Endothelial cell of umbilical vein (primary cell): ENCODE data around the gene ATP11C. TPM values are rescaled to one million over a fixed set of nuclear protein-coding genes. Genes with fewer than 3 reads are reported as not detected.

Experiments used
- BruUV-seq: library from RNA; stranded (reverse); fragments of 400-500 nt; replicated peaks from 2 replicates; lab custom pipeline; 2021; lab: Mats Ljungman, UMichigan
- CTCF ChIA-PET: fragments of 300-600, 350-600 bp; sonication (Branson Sonifier 250); formaldehyde crosslinking; loops from one replicate; lab custom pipeline; 2021; ENCODE audit warnings: antibody characterized with exemption, inconsistent platforms; lab: Charles Lee
- POLR2A ChIA-PET: fragments of 300-600, 350-600 bp; sonication (Branson Sonifier 250); formaldehyde crosslinking; loops from one replicate; lab custom pipeline; 2021; ENCODE audit warnings: antibody characterized with exemption, inconsistent platforms; lab: Charles Lee
- DNase-seq: peaks from one replicate; pipeline ENCODE4 v3.0.0-alpha.2; 2011; ENCODE audit warnings: low read depth, low spot score
- FAIRE-seq: peaks from 2 replicates; lab custom pipeline; 2011; peaks lifted over from hg19 to GRCh38; lab: Jason Lieb, UNC
- H2AFZ ChIP-seq: 2 replicates; pipeline ENCODE4 v1.6.0; 2012; ENCODE audit warnings: low read depth, low read length, control low read depth, inconsistent platforms
- H3K27ac ChIP-seq: 2 replicates; pipeline ENCODE4 v1.5.1; 2011; ENCODE audit warnings: low read depth, mild to moderate bottlenecking, control low read depth, low read length, moderate library complexity; ENCODE audit not compliant: insufficient read depth
- H3K27me3 ChIP-seq, 2 experiments: 2 replicates each; pipeline versions ENCODE4 v1.6.0 to v1.6.1; 2011; ENCODE audit warnings: low read length in 2 of 2, mixed read lengths in 1 of 2; ENCODE audit not compliant: control insufficient read depth in 2 of 2, insufficient read depth in 2 of 2
- H3K36me3 ChIP-seq, 2 experiments: 2 replicates in 1 of 2; 3 replicates in 1 of 2; pipeline ENCODE4 v1.5.1; 2011; ENCODE audit warnings: low read length in 2 of 2, mild to moderate bottlenecking in 1 of 2, moderate library complexity in 1 of 2; ENCODE audit not compliant: control insufficient read depth in 2 of 2, insufficient read depth in 2 of 2; ENCODE audit errors: extremely low read depth in 1 of 2
- H3K4me1 ChIP-seq: 3 replicates; pipeline ENCODE4 v1.5.1; 2011; ENCODE audit warnings: mild to moderate bottlenecking, low read length; ENCODE audit not compliant: control insufficient read depth, insufficient read depth; ENCODE audit errors: extremely low read depth
- H3K4me2 ChIP-seq: 2 replicates; pipeline ENCODE4 v1.6.1; 2011; ENCODE audit warnings: low read length, control low read depth, mixed read lengths; ENCODE audit not compliant: insufficient read depth
- H3K4me3 ChIP-seq, 3 experiments: fragments of 200-600 bp in 1 of 3; sonication (generic), shearing (Covaris generic) in 1 of 3; replicated peaks in 1 of 3; 2 replicates each; pipeline ENCODE4 v1.5.1; 2011 to 2016; ENCODE audit warnings: control low read depth in 3 of 3, low read length in 3 of 3, mild to moderate bottlenecking in 2 of 3, inconsistent platforms in 1 of 3, low read depth in 1 of 3, moderate library complexity in 1 of 3; ENCODE audit not compliant: insufficient read depth in 1 of 3
- H3K79me2 ChIP-seq: 2 replicates; pipeline ENCODE4 v1.6.0; 2012; ENCODE audit warnings: low read length, inconsistent platforms; ENCODE audit not compliant: control insufficient read depth, insufficient read depth
- H3K9ac ChIP-seq: replicated peaks from 2 replicates; pipeline ENCODE3; 2011; ENCODE audit warnings: low read length, control low read depth; ENCODE audit not compliant: insufficient read depth; ENCODE audit errors: extremely low read depth
- H3K9me1 ChIP-seq: replicated peaks from 3 replicates; pipeline ENCODE4 v1.6.0; 2011; ENCODE audit warnings: mild to moderate bottlenecking, low read length; ENCODE audit not compliant: control insufficient read depth, insufficient read depth; ENCODE audit errors: extremely low read depth
- H3K9me3 ChIP-seq: replicated peaks from 2 replicates; pipeline ENCODE4 v1.5.1; 2012; ENCODE audit warnings: low read length, inconsistent platforms; ENCODE audit not compliant: control insufficient read depth, insufficient read depth
- H4K20me1 ChIP-seq: replicated peaks from 2 replicates; pipeline ENCODE3; 2011; ENCODE audit warnings: mild to moderate bottlenecking, low read length; ENCODE audit not compliant: control insufficient read depth, insufficient read depth; ENCODE audit errors: extremely low read depth
- EZH2 ChIP-seq: IDR thresholded peaks from 2 replicates; pipeline ENCODE4 v1.6.1; 2012; ENCODE audit warnings: borderline replicate concordance, low read depth, mild to moderate bottlenecking, moderate library complexity, low read length, inconsistent platforms; ENCODE audit not compliant: severe bottlenecking
- FOS ChIP-seq: IDR thresholded peaks from 2 replicates; pipeline ENCODE4 v1.6.1; 2011; ENCODE audit warnings: mild to moderate bottlenecking, low read length, moderate library complexity, borderline replicate concordance; ENCODE audit not compliant: insufficient read depth
- GATA2 ChIP-seq: IDR thresholded peaks from 2 replicates; pipeline ENCODE4 v1.7.0; 2011; ENCODE audit warnings: low read depth, mild to moderate bottlenecking, moderate library complexity, mixed read lengths, low read length; ENCODE audit not compliant: insufficient read length, insufficient read depth
- JUN ChIP-seq: IDR thresholded peaks from 2 replicates; pipeline ENCODE4 v1.6.1; 2011; ENCODE audit warnings: borderline replicate concordance, low read depth; ENCODE audit not compliant: insufficient read length, insufficient read depth
- MYC ChIP-seq: IDR thresholded peaks from one replicate; pipeline ENCODE4 v1.6.1; 2011; ENCODE audit warnings: mild to moderate bottlenecking, low read depth, low read length
- POLR2A ChIP-seq: IDR thresholded peaks from 2 replicates; pipeline ENCODE4 v1.6.1; 2012; ENCODE audit warnings: low read depth, mild to moderate bottlenecking, control low read depth, low read length
- POLR2AphosphoS5 ChIP-seq: IDR thresholded peaks from 2 replicates; pipeline ENCODE4 v1.6.1; 2012; ENCODE audit warnings: low read depth, mild to moderate bottlenecking, control low read depth, low read length, moderate library complexity; ENCODE audit not compliant: insufficient read depth
- dilution Hi-C: fragments of 300-500 bp; cut with MboI; formaldehyde crosslinking; loops from one replicate; pipeline ENCODE4 v1.15.0; 2019; ENCODE audit warnings: low sequenced_read_pairs; ENCODE audit not compliant: extremely low pct_ligation_motif_present
- intact Hi-C: fragments of 100-400 bp; cut with micrococcal nuclease; formaldehyde crosslinking; loops from one replicate; pipeline ENCODE4 v1.10.0; 2022
- polyA plus RNA-seq, 4 experiments: library from polyadenylated mRNA; depleted of rRNA in 3 of 4; stranded (reverse) in 3 of 4; unstranded in 1 of 4; fragments of >200 nt; gene quantifications; 2 replicates each; pipeline versions ENCODE4 v1.2.1 to v1.2.3, GENCODE V29; 2011 to 2012; ENCODE audit warnings: missing spikeins in 1 of 4
- total RNA-seq: library from RNA; stranded (reverse); gene quantifications from 2 replicates; pipeline ENCODE4 v1.2.3, GENCODE V29; 2021
- TF ChIP-seq, protein P1 (sequence below), 2 donors: IDR thresholded peaks; 1 replicate in 1 of 2; 2 replicates in 1 of 2; pipeline ENCODE4 v1.5.1; 2011; ENCODE audit warnings: low read length in 2 of 2, mild to moderate bottlenecking in 2 of 2, moderate library complexity in 2 of 2, control low read depth in 1 of 2, inconsistent platforms in 1 of 2, low read depth in 1 of 2; ENCODE audit not compliant: insufficient read depth in 1 of 2; ENCODE audit errors: extremely low read depth in 1 of 2
- TF ChIP-seq, protein P2 (sequence below): IDR thresholded peaks from 2 replicates; pipeline ENCODE4 v1.6.1; 2011; ENCODE audit not compliant: insufficient read depth, insufficient read length

ATP11C gene
- total and polyA plus RNA-seq, 2 donors (not counting 3 experiments of a cell fraction or from before 2014, with no cell fraction given): 9.1 to 31.8 TPM

DNA sequence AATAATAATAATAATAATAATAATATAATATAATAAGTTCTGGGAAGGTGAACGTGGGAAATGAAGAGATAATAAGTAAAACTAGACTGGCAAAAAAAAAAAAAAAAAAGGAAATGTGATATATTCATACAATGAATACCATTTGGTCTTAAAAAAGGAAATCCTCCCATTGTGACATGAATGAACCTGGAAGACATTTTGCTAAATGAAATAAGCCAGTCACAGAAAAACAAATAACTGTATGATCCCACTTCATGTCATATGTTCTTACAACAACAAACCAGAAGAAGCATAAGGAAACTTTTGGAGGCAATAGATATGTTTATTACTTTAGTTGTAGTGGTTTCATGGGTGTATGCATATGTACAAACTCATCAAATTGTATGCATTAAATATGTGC, 63.1 kb downstream of the ATP11C start:
- Histone ChIP-seq H3K9me1 (no peaks in the 10 kb centered on the region), H3K27me3 (no peaks in the 10 kb centered on the region), H3K4me1 (peaks cover 2% of the 10 kb centered on the region), H2AFZ (no peak overlapping the region), H4K20me1 (no peaks in the 10 kb centered on the region), H3K4me3 (no peak overlapping the region), H3K27ac (no peak overlapping the region), H3K9me3 (no peaks in the 10 kb centered on the region), H3K9ac (no peak overlapping the region), H3K36me3 (no peaks in the 10 kb centered on the region), H3K79me2 (peaks cover 5% of the 10 kb centered on the region), H3K4me2 (no peak overlapping the region)
- no peak for TF ChIP-seq MYC
- no peak for TF ChIP-seq FOS
- TF ChIP-seq, protein P1, sequence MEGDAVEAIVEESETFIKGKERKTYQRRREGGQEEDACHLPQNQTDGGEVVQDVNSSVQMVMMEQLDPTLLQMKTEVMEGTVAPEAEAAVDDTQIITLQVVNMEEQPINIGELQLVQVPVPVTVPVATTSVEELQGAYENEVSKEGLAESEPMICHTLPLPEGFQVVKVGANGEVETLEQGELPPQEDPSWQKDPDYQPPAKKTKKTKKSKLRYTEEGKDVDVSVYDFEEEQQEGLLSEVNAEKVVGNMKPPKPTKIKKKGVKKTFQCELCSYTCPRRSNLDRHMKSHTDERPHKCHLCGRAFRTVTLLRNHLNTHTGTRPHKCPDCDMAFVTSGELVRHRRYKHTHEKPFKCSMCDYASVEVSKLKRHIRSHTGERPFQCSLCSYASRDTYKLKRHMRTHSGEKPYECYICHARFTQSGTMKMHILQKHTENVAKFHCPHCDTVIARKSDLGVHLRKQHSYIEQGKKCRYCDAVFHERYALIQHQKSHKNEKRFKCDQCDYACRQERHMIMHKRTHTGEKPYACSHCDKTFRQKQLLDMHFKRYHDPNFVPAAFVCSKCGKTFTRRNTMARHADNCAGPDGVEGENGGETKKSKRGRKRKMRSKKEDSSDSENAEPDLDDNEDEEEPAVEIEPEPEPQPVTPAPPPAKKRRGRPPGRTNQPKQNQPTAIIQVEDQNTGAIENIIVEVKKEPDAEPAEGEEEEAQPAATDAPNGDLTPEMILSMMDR (IDR thresholded peaks at IDR 0.05; ENCODE audit: extremely low read depth in 1 of 2, insufficient read depth in 1 of 2, low read depth in 1 of 2, low read length in 2 of 2): no peak
- TF ChIP-seq, protein P2, sequence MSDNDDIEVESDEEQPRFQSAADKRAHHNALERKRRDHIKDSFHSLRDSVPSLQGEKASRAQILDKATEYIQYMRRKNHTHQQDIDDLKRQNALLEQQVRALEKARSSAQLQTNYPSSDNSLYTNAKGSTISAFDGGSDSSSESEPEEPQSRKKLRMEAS: no peak
- no peak for TF ChIP-seq JUN
- no peak for TF ChIP-seq POLR2AphosphoS5
- no peak for TF ChIP-seq GATA2
- TF ChIP-seq EZH2: no peak
- no peak for TF ChIP-seq POLR2A
- BruUV-seq: no TSS peak
- intact Hi-C loops (no loop called here), dilution Hi-C loops (no loop called here)
- POLR2A ChIA-PET: interaction anchor here (0.7 kb wide), 1 partner anchor 11 kb away, joined by 5 read pairs; no protein-coding TSS in a partner anchor
- FAIRE-seq (peak; percentile 69), DNase-seq (peak; percentile 46)
- CTCF ChIA-PET: no interaction called here
